Lung (tissue), 12 donors: ENCODE data around the gene CD276. TPM values are rescaled to one million over a fixed set of nuclear protein-coding genes. Genes with fewer than 3 reads are reported as not detected.

Experiments
- ATAC-seq: fragments of 200-7000 bp; cut with Tn5 transposase; one replicate; pipeline ENCODE4 v1.9.1; 2020; ENCODE audit warnings: moderate number of reproducible peaks; ENCODE audit not compliant: insufficient read depth, low FRiP score
- DNase-seq, 3 donors: peaks; one replicate each; pipeline ENCODE4 v3.0.0-alpha.2; 2013 to 2017
- H3K27ac ChIP-seq, 2 donors: one replicate each; pipeline ENCODE4 v1.5.1; 2013; ENCODE audit warnings: mild to moderate bottlenecking in 2 of 2, moderate library complexity in 2 of 2, control low read depth in 1 of 2, inconsistent platforms in 1 of 2, low read depth in 1 of 2, low read length in 1 of 2
- H3K27me3 ChIP-seq, 3 donors: one replicate each; pipeline ENCODE4 v1.5.1; 2013; ENCODE audit warnings: low read length in 2 of 3; ENCODE audit not compliant: control insufficient read depth in 3 of 3, insufficient read depth in 3 of 3
- H3K36me3 ChIP-seq, 4 donors: one replicate each; pipeline ENCODE4 v1.5.1; 2013; ENCODE audit warnings: low read length in 4 of 4, mild to moderate bottlenecking in 1 of 4, moderate library complexity in 1 of 4; ENCODE audit not compliant: control insufficient read depth in 4 of 4, insufficient read depth in 4 of 4
- H3K4me1 ChIP-seq, 5 donors: one replicate each; pipeline ENCODE4 v1.5.1; 2013; ENCODE audit warnings: low read length in 5 of 5, mild to moderate bottlenecking in 2 of 5, moderate library complexity in 1 of 5; ENCODE audit not compliant: control insufficient read depth in 5 of 5, insufficient read depth in 5 of 5
- H3K4me3 ChIP-seq: one replicate; pipeline ENCODE4 v1.5.1; 2013; ENCODE audit warnings: mild to moderate bottlenecking, control low read depth, moderate library complexity
- H3K9ac ChIP-seq, 2 donors: one replicate each; pipeline ENCODE4 v1.5.1; 2013; ENCODE audit warnings: low read length in 2 of 2, control low read depth in 1 of 2; ENCODE audit not compliant: insufficient read depth in 1 of 2
- H3K9me3 ChIP-seq, 4 donors: one replicate each; pipeline ENCODE4 v1.5.1; 2013; ENCODE audit warnings: low read length in 3 of 4, mild to moderate bottlenecking in 1 of 4, moderate library complexity in 1 of 4; ENCODE audit not compliant: control insufficient read depth in 4 of 4, insufficient read depth in 3 of 4
- CTCF ChIP-seq: IDR thresholded peaks from 2 replicates; pipeline ENCODE4 v1.5.1; 2012; ENCODE audit warnings: mild to moderate bottlenecking; ENCODE audit errors: control extremely low read depth, extremely low read depth
- WGBS, 2 donors: extraction: QIAGEN DNeasy Blood & Tissue Kit; methylation state at CpG; one replicate each; pipeline ENCODE4 v1.1.7; 2013; 5-methylcytosine and 5-hydroxymethylcytosine counted together
- polyA plus RNA-seq, 2 donors: library from polyadenylated mRNA; stranded (reverse); fragments of 200-250 nt; gene quantifications; one replicate each; pipeline ENCODE4 v1.2.1, GENCODE V29; 2013
- total RNA-seq, 2 donors: library from RNA; depleted of rRNA in 1 of 2; stranded (reverse); fragments of >200 nt in 1 of 2; gene quantifications; one replicate each; pipeline ENCODE4 v1.2.1, GENCODE V29; 2014 to 2021
- donor health status: control.
- donor health status: control.
- donor health status: Bipolar disorder and iron deficiency.
- donor health status: healthy.
- donor health status: DM: yes; HTN: yes; CAD: no.

CD276 gene
- total and polyA plus RNA-seq, 4 donors = 33.8 to 71.1 (median 37.1) TPM

GRCh38 chr15:73674587-73674986 is 9.6 kb upstream of the CD276 start:
- H3K9ac ChIP-seq = no peak overlapping the region
- H3K9me3 ChIP-seq = peaks cover 0 to 3% (median 0%) of the 10 kb centered on the region in 4 donors
- H3K27me3 ChIP-seq = peaks cover 0 to 5% (median 4%) of the 10 kb centered on the region in 3 donors
- DNase-seq = no peak
- no peak overlapping the region for H3K27ac ChIP-seq
- no peak overlapping the region for H3K4me3 ChIP-seq
- H3K4me1 ChIP-seq = no peaks in the 10 kb centered on the region
- 97 to 100% methylated on average over 1 of the region's 1 CpG for WGBS, 2 donors
- no peak for TF ChIP-seq CTCF
- H3K36me3 ChIP-seq = no peaks in the 10 kb centered on the region
- ATAC-seq = no peak

- H3K9me3 ChIP-seq = no peaks in the 10 kb centered on the region
- H3K9ac ChIP-seq = no peak overlapping the region
- no peak overlapping the region for H3K27ac ChIP-seq
- TF ChIP-seq CTCF = peak; percentile 91
- ATAC-seq (peak; percentile 78), DNase-seq (peak; percentile 51 to 79 (median 68))
- peaks cover 0 to 5% (median 0%) of the 10 kb centered on the region in 3 donors for H3K27me3 ChIP-seq
- no peaks in the 10 kb centered on the region for H3K4me1 ChIP-seq
- H3K4me3 ChIP-seq = no peak overlapping the region
- no peaks in the 10 kb centered on the region for H3K36me3 ChIP-seq
- 45 to 64% methylated on average over 5 of the region's 5 CpGs for WGBS, 2 donors
Measured at GRCh38 chr15:73677146-73677607, 7.0 kb upstream of the CD276 start.

GRCh38 chr15:73677733-73678132 is 6.5 kb upstream of the CD276 start:
- ATAC-seq = no peak
- Histone ChIP-seq H3K36me3 (no peaks in the 10 kb centered on the region), H3K4me3 (no peak overlapping the region), H3K4me1 (no peaks in the 10 kb centered on the region), H3K27me3 (peaks cover 0 to 5% (median 0%) of the 10 kb centered on the region in 3 donors), H3K9me3 (no peaks in the 10 kb centered on the region), H3K9ac (no peak overlapping the region), H3K27ac (no peak overlapping the region)
- TF ChIP-seq CTCF = no peak
- DNase-seq = no peak
- WGBS, 2 donors = 58 to 73% methylated on average over 2 of the region's 2 CpGs

- Histone ChIP-seq H3K27ac (no peak overlapping the region), H3K9me3 (no peaks in the 10 kb centered on the region), H3K9ac (no peak overlapping the region), H3K27me3 (peaks cover 0 to 5% (median 0%) of the 10 kb centered on the region in 3 donors), H3K36me3 (no peaks in the 10 kb centered on the region), H3K4me3 (no peak overlapping the region), H3K4me1 (peaks cover 0 to 1% (median 0%) of the 10 kb centered on the region in 5 donors)
- 25 to 53% methylated on average over 3 of the region's 3 CpGs for WGBS, 2 donors
- no peak for DNase-seq
- no peak for ATAC-seq
- TF ChIP-seq CTCF = no peak
Measured at GRCh38 chr15:73678498-73678897, 5.7 kb upstream of the CD276 start.
